ENCODE measurements around the gene LILRB2.
A peak's percentile ranks its signal among the peaks of the same experiment; 100 is the strongest.
"Not testable (repeated sequence)": the region's sequence is repeated elsewhere in the genome, so short reads cannot be mapped to it uniquely, and the experiment has no call there.

The LILRB2 gene

GRCh38 chr19:54299126-54299498 lies 18.2 kb upstream of the LILRB2 start:
- H3K27me3 ChIP-seq: no peaks in the 10 kb centered on the region
- H3K4me2 ChIP-seq: peak overlapping the region; percentile 59 to 87 (median 78)
- peaks cover 0 to 12% (median 0%) of the 10 kb centered on the region in 11 experiments; a peak in 3 of 22 replicates for H3K36me3 ChIP-seq
- H3K9ac ChIP-seq: peak overlapping the region in 3 of 11 experiments; percentile 9 to 28 (median 19); a peak in 3 of 22 replicates
- peaks cover under 1 to 13% (median 6%) of the 10 kb centered on the region in 11 experiments; a peak in 21 of 22 replicates for H3K9me3 ChIP-seq (replicated peaks in 1 of 11)
- no peak overlapping the region for H3K4me3 ChIP-seq
- H4K20me1 ChIP-seq: no peaks in the 10 kb centered on the region
- peak overlapping the region in 7 of 11 experiments; percentile 6 to 54 (median 14); a peak in 11 of 22 replicates for H3K27ac ChIP-seq
- no peak for TF ChIP-seq Cebpa-rat (IDR thresholded peaks at IDR 0.05)
- peaks cover 44 to 67% (median 58%) of the 10 kb centered on the region in 10 experiments for H3K4me1 ChIP-seq

GRCh38 chr19:54298357-54299125 lies 17.6 kb upstream of the LILRB2 start:
- Histone ChIP-seq H3K27me3 (no peaks in the 10 kb centered on the region), H4K20me1 (no peaks in the 10 kb centered on the region), H3K36me3 (peaks cover 0 to 12% (median 0%) of the 10 kb centered on the region in 11 experiments; a peak in 3 of 22 replicates), H3K27ac (peak overlapping the region in 8 of 11 experiments; percentile 4 to 54 (median 18); a peak in 11 of 22 replicates), H3K9ac (peak overlapping the region in 4 of 11 experiments; percentile 9 to 41 (median 24); a peak in 5 of 22 replicates), H3K9me3 (replicated peaks in 1 of 11) (peaks cover 7 to 19% (median 12%) of the 10 kb centered on the region in 11 experiments; a peak in 21 of 22 replicates), H3K4me2 (peak overlapping the region; percentile 59 to 87 (median 78)), H3K4me1 (peaks cover 38 to 61% (median 52%) of the 10 kb centered on the region in 10 experiments), H3K4me3 (no peak overlapping the region)
- TF ChIP-seq Cebpa-rat (IDR thresholded peaks at IDR 0.05): no peak

DNA sequence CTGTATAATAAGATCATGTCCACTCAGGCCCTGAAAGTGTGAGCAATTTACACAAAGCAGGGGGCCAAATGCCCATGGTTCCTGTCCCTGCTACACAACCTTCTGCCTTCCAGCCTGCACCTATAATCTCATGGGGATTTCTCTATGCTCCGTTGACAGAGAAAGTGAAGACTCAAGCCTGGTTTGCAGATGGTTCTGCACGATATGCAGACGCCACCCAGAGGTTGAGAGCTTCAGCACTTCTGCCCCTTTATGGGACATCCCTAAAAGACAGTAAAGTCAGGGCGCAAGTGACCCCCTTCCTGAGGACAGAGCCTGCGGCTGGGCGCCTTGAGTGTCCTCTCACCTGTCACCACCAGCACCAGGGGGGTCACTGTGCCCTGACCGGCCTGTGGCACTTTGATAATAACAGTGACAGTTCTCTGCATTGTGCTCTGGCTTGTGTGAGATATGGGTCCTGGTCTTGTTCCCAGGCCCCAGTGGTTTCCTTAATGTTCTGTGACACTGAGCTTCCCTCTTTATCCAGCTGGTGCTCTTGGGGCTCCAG lies 16.9 kb upstream of the LILRB2 start:
- Histone ChIP-seq H3K9ac (peak overlapping the region in 2 of 11 experiments; percentile 19 to 28; a peak in 2 of 22 replicates), H3K27me3 (no peaks in the 10 kb centered on the region), H3K9me3 (replicated peaks in 1 of 11) (peaks cover 8 to 22% (median 13%) of the 10 kb centered on the region in 11 experiments; a peak in 21 of 22 replicates), H3K4me3 (no peak overlapping the region), H3K36me3 (peaks cover 0 to 12% (median 0%) of the 10 kb centered on the region in 11 experiments; a peak in 3 of 22 replicates), H3K4me1 (peaks cover 34 to 54% (median 45%) of the 10 kb centered on the region in 10 experiments), H3K4me2 (peak overlapping the region; percentile 59 to 87 (median 78)), H3K27ac (peak overlapping the region in 5 of 11 experiments; percentile 4 to 54 (median 28); a peak in 3 of 22 replicates), H4K20me1 (no peaks in the 10 kb centered on the region)
- TF ChIP-seq Cebpa-rat (IDR thresholded peaks at IDR 0.05): no peak

DNA sequence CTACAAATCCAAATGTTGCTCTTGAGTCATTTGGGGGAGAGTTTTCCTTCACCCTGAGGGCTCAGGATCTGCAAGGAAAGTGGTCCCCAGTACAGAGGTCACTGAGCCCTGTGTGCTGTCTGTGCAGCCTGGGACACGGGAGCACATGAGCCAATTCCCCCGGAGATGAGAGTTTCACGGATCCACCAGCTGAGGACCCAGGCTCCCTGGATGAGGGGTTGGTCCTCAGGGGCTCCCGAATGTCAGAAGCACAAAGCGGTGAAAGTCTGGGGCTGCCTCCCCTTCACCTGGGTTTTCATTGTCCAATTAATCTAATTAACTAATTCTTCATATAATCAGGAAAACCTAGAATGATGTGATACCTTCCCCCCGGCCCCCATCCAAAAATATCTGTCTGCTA lies 13.6 kb upstream of the LILRB2 start:
- Histone ChIP-seq H3K4me3 (no peak overlapping the region), H3K36me3 (peaks cover 0 to 12% (median 0%) of the 10 kb centered on the region in 11 experiments; a peak in 3 of 22 replicates), H3K27ac (no peak overlapping the region), H3K9ac (no peak overlapping the region), H3K9me3 (replicated peaks in 1 of 11) (peaks cover 8 to 15% (median 13%) of the 10 kb centered on the region in 11 experiments; a peak in 21 of 22 replicates), H3K27me3 (no peaks in the 10 kb centered on the region), H3K4me2 (no peak overlapping the region), H3K4me1 (peaks cover 36 to 55% (median 42%) of the 10 kb centered on the region in 10 experiments), H4K20me1 (no peaks in the 10 kb centered on the region)
- no peak for TF ChIP-seq Cebpa-rat (IDR thresholded peaks at IDR 0.05)

- Histone ChIP-seq H3K4me3 (peak overlapping the region in 3 of 10 experiments; percentile 38 to 45 (median 42); a peak in 3 of 20 replicates), H3K4me1 (peaks cover 64 to 79% (median 72%) of the 10 kb centered on the region in 10 experiments), H3K27ac (peak overlapping the region; percentile 48 to 98 (median 90)), H3K4me2 (peak overlapping the region; percentile 89 to 100 (median 98)), H3K9ac (peak overlapping the region in 6 of 11 experiments; percentile 36 to 91 (median 64); a peak in 9 of 22 replicates)
- H3K27me3 ChIP-seq; H4K20me1 ChIP-seq; H3K36me3 ChIP-seq; H3K9me3 ChIP-seq (replicated peaks in 1 of 11): not testable (repeated sequence)
These were observed 8.2 kb upstream of the LILRB2 start for GRCh38 chr19:54289160-54289559.

DNA sequence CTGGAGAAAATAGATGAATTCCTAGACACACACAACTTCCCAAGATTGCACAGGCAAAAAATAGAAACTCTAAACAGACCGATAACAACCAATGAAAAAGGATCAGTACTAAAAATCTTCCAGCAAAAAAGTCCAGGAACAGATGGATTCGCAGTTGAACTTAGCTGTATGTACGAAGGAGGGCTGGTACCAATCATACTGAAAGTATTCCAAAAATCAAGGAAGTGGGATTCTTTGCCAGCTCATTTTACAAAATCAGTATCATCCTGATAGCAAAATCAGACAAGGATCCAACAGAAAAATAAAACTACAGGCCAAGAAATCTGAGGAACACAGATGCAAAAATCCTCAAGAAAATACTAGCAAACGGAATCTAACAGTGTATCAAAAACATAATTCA lies 6.5 kb upstream of the LILRB2 start:
- no peak for TF ChIP-seq Cebpa-rat (IDR thresholded peaks at IDR 0.05)
- H3K9ac ChIP-seq: peak overlapping the region in 5 of 11 experiments; percentile 51 to 91 (median 63); a peak in 5 of 22 replicates
- peak overlapping the region in 9 of 11 experiments; percentile 48 to 98 (median 96); a peak in 15 of 22 replicates for H3K27ac ChIP-seq
- no peaks in the 10 kb centered on the region for H4K20me1 ChIP-seq
- H3K4me1 ChIP-seq: peaks cover 81 to 96% (median 87%) of the 10 kb centered on the region in 10 experiments
- no peaks in the 10 kb centered on the region for H3K9me3 ChIP-seq (replicated peaks in 1 of 11)
- no peaks in the 10 kb centered on the region for H3K27me3 ChIP-seq
- no peaks in the 10 kb centered on the region for H3K36me3 ChIP-seq
- peak overlapping the region; percentile 89 to 100 (median 98) for H3K4me2 ChIP-seq
- no peak overlapping the region for H3K4me3 ChIP-seq

DNA sequence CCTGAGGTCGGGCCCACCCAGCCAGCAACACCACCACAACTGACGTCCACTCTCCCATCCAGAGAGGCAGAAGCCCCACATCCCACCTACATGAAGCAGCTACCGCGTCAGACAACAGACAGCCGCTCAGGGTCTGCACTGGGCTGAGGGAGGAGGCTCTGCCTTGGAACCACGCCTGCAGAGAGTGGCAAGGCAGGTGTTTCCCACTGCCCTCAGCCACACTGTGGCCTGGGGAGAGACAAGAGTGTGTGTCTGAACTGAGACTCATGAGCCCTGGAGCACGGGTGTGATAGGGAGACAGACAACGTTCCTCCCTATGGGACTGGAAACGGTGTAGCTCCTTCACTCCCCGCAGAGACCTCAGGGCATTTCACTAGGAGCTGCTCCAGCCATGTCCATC lies 5.4 kb upstream of the LILRB2 start:
- H3K4me2 ChIP-seq: peak overlapping the region; percentile 89 to 100 (median 98)
- not testable (repeated sequence) for H3K9me3 ChIP-seq (replicated peaks in 1 of 11); H3K27me3 ChIP-seq

DNA sequence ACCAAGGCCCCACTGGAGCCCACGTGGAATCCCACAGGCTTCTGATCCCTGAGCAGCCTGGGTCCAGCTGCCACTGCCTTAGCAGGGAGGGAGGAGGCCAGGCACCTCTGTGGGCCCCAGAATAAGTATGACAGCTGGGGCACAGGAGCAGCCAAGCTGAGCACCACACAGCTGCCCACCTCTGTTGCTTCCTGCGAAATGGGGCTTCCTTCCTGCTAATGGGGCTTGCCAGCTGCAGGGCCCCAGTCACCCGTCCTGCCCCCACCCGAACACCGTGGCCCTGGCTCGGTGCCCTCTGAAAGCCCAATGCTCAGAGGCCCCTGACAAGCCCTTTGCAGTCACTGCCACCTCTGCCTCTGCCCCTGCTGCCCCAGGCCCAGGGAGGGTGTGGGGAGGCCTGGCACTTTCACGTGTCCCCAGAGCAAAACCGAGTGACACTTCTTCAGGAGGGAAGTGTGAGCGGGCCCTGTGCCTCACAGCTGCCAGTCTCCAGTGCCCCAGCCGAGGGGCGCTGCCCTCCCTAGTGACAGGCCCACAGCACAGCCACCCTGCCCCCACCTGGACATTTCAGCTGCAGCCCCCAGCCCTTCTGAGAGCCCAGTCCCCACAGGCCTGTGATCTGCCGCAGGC lies 4.6 kb upstream of the LILRB2 start:
- not testable (repeated sequence) for H3K27me3 ChIP-seq; H3K36me3 ChIP-seq; H3K9me3 ChIP-seq (replicated peaks in 1 of 11); H4K20me1 ChIP-seq
- Histone ChIP-seq H3K4me3 (peak overlapping the region in 5 of 10 experiments; percentile 6 to 49 (median 30); a peak in 8 of 20 replicates), H3K9ac (peak overlapping the region; percentile 37 to 86 (median 64); a peak in 21 of 22 replicates), H3K4me1 (peaks cover 91 to 97% (median 94%) of the 10 kb centered on the region in 10 experiments), H3K4me2 (peak overlapping the region; percentile 89 to 100 (median 98)), H3K27ac (peak overlapping the region; percentile 67 to 98 (median 93))

More for the DNA sequence above, 5.4 kb upstream of the LILRB2 start:
- Histone ChIP-seq H3K27ac (peak overlapping the region; percentile 46 to 98 (median 93); a peak in 21 of 22 replicates), H3K4me3 (peak overlapping the region in 5 of 10 experiments; percentile 10 to 49 (median 30); a peak in 6 of 20 replicates), H3K9ac (peak overlapping the region in 10 of 11 experiments; percentile 51 to 85 (median 71); a peak in 17 of 22 replicates), H3K4me1 (peaks cover 90 to 99% (median 95%) of the 10 kb centered on the region in 10 experiments)
- not testable (repeated sequence) for H4K20me1 ChIP-seq, H3K36me3 ChIP-seq
